ENCODE measurements around the gene CFAP61.

CFAP61 gene

DNA sequence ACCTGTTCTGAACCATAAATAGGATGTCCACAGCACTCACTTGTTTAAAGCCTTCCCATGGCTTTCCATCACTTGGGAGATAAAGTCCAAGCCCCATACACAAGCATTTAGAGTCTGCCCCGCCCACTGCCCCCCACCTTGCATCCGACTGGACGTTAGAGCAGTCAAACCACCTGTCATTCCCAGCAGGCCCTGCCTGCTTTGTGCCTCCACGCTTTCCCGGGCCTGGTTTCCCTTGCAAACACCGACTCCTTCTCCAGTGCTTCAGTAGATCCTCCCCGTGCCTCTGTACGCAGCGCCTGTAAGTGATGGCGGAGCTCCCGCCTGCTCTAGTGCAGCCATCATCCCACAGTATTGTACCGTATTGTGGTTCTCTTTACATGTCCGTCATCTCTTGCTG is 277.2 kb downstream of the CFAP61 start:
- no peak overlapping the region for H3K4me3 ChIP-seq (ENCODE audit: control insufficient read depth, low read depth, low read length)
- TF ChIP-seq CTCF (IDR thresholded peaks at IDR 0.05; ENCODE audit: control insufficient read depth, insufficient read depth, low read depth, low read length, missing control alignments), result no peak
- no peak for DNase-seq (ENCODE audit: low read depth)

DNA sequence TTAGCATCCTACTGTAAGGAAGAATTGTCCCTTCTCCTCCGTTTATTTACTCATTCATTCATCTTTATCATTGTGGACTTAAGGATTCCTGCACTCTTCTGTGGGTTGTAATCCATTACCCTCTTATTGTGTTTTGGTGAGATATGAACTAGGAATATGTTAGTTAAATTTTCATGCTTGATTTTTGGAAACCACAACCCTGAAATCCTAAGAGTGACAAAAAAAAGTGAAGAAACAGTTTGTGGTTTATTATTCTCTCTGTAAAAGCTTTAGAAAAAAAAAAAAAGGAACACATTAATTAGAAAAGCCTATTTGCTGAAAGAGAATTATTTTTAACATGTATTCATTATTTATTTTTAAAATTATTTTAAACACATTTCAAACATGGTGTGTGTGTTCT is 278.8 kb downstream of the CFAP61 start:
- H3K4me3 ChIP-seq (ENCODE audit: control insufficient read depth, low read depth, low read length), result no peak overlapping the region
- no peak for DNase-seq (ENCODE audit: low read depth)
- no peak for TF ChIP-seq CTCF (IDR thresholded peaks at IDR 0.05; ENCODE audit: control insufficient read depth, insufficient read depth, low read depth, low read length, missing control alignments)

- DNase-seq (ENCODE audit: low read depth), result no peak
- no peak overlapping the region for H3K4me3 ChIP-seq (ENCODE audit: control insufficient read depth, low read depth, low read length)
- no peak for TF ChIP-seq CTCF (IDR thresholded peaks at IDR 0.05; ENCODE audit: control insufficient read depth, insufficient read depth, low read depth, low read length, missing control alignments)
These were observed 279.5 kb downstream of the CFAP61 start for GRCh38 chr20:20331817-20332216.

- no peak overlapping the region for H3K4me3 ChIP-seq (ENCODE audit: control insufficient read depth, low read depth, low read length)
- no peak for TF ChIP-seq CTCF (IDR thresholded peaks at IDR 0.05; ENCODE audit: control insufficient read depth, insufficient read depth, low read depth, low read length, missing control alignments)
- no peak for DNase-seq (ENCODE audit: low read depth)
These were observed 281.5 kb downstream of the CFAP61 start for GRCh38 chr20:20333866-20334265.

GRCh38 chr20:20334489-20334888 is 282.2 kb downstream of the CFAP61 start:
- no peak for TF ChIP-seq CTCF (IDR thresholded peaks at IDR 0.05; ENCODE audit: control insufficient read depth, insufficient read depth, low read depth, low read length, missing control alignments)
- H3K4me3 ChIP-seq (ENCODE audit: control insufficient read depth, low read depth, low read length), result no peak overlapping the region
- DNase-seq (ENCODE audit: low read depth), result no peak

- no peak overlapping the region for H3K4me3 ChIP-seq (ENCODE audit: control insufficient read depth, low read depth, low read length)
- no peak for TF ChIP-seq CTCF (IDR thresholded peaks at IDR 0.05; ENCODE audit: control insufficient read depth, insufficient read depth, low read depth, low read length, missing control alignments)
- DNase-seq (ENCODE audit: low read depth), result no peak
These were observed 285.9 kb downstream of the CFAP61 start for GRCh38 chr20:20338133-20338730.

- TF ChIP-seq CTCF (IDR thresholded peaks at IDR 0.05; ENCODE audit: control insufficient read depth, insufficient read depth, low read depth, low read length, missing control alignments), result no peak
- no peak overlapping the region for H3K4me3 ChIP-seq (ENCODE audit: control insufficient read depth, low read depth, low read length)
- DNase-seq (ENCODE audit: low read depth), result no peak
These were observed 288.1 kb downstream of the CFAP61 start for GRCh38 chr20:20340443-20340842.
